IPS-20b (cell line): ENCODE results near the gene SDSL.

Source experiments
- H3K27ac ChIP-seq: one replicate; pipeline ENCODE4 v1.5.1; 2013; ENCODE audit warnings: low read length
- H3K27me3 ChIP-seq: 2 replicates; pipeline ENCODE4 v1.6.1; 2013; ENCODE audit warnings: mild to moderate bottlenecking, low read length, inconsistent platforms; ENCODE audit not compliant: insufficient read depth
- H3K36me3 ChIP-seq: 2 replicates; pipeline ENCODE4 v1.6.1; 2013; ENCODE audit warnings: low read depth, mild to moderate bottlenecking, inconsistent platforms, low read length, moderate library complexity; ENCODE audit not compliant: insufficient read depth
- H3K4me1 ChIP-seq: 2 replicates; pipeline ENCODE4 v1.6.1; 2013; ENCODE audit warnings: mild to moderate bottlenecking, control low read depth, inconsistent platforms, low read length, moderate library complexity; ENCODE audit not compliant: insufficient read depth
- H3K4me3 ChIP-seq: 2 replicates; pipeline ENCODE4 v1.5.1; 2013; ENCODE audit warnings: mild to moderate bottlenecking, low read length, inconsistent platforms
- H3K9ac ChIP-seq: 2 replicates; pipeline ENCODE4 v1.6.1; 2013; ENCODE audit warnings: low read depth, mild to moderate bottlenecking, inconsistent platforms, low read length, moderate library complexity
- H3K9me3 ChIP-seq: 2 replicates; pipeline ENCODE4 v1.6.1; 2013; ENCODE audit warnings: mild to moderate bottlenecking, low read depth, low read length, inconsistent platforms; ENCODE audit not compliant: insufficient read depth

SDSL gene

DNA sequence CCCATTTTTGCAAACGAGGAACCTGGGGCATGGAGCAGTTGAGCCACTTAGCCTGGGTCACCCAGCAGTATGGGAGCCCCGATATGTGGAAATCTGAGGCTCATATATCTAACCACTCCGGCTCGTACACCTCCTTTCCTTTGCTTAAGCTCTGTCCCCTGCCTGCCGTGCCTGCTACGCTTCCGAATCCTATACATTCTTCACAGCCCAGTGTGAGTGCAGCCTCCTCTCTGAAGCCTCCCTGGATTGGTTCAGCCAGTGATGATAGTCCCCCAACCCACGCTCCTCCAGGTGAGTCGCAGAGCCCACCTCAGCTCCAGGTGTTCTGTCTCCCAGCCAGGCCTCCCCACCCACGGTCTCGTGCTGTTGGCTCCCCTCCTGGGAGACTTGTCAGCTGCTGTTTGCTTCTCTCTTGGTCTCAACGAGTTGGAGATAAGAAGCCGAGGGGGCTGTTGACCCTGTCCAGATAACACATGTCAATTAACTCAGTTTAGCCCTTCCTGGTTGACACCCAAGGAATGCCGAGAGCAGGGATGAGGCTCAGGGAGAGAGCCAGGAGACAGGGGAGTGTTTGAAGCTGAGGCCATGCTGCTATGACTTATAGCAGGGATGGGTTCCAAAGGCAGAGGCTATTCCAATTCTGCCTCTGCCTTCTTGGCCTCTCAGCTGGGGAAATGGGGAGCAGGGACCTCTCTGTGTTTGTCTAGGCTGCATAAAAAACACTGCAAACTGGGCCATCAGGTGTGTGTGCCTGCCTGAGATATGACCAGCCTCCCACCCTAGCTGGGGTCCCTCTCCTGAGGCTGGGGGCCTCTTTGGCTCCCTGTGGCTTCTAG is 19.0 kb downstream of the SDSL start:
- no peaks in the 10 kb centered on the region for H3K4me1 ChIP-seq
- H3K9ac ChIP-seq, result no peak overlapping the region
- no peak overlapping the region for H3K4me3 ChIP-seq
- H3K9me3 ChIP-seq, result no peaks in the 10 kb centered on the region
- no peak overlapping the region for H3K27ac ChIP-seq
- no peaks in the 10 kb centered on the region for H3K36me3 ChIP-seq
- no peaks in the 10 kb centered on the region; the same call in none of the 2 replicates for H3K27me3 ChIP-seq

DNA sequence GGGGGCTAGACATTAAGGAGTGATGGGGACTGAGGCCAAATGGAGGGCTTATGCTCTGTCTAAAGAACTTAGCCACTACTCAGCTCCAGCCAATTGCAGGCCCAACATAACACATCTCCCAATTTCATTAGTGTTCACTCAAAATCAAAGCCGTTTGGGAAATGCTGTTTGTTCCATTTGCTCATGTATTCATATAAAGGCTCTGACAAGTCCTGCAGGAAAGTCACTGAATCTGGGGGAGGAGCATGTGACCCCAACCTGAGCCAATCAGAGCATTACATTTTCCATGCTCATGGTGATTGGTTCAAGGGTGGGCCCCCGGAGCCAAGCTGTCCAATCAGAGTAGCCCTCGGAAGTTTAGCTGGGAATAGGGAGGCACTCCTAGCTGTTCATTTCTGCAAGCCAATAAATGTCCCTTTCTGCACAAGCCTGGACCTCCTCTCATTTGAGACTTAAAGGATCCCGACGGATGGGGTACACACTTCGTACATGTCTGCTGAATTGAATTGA is 20.9 kb downstream of the SDSL start:
- H3K4me3 ChIP-seq, result no peak overlapping the region
- no peak overlapping the region for H3K27ac ChIP-seq
- H3K36me3 ChIP-seq, result no peaks in the 10 kb centered on the region
- no peaks in the 10 kb centered on the region for H3K4me1 ChIP-seq
- no peak overlapping the region for H3K9ac ChIP-seq
- H3K9me3 ChIP-seq, result no peaks in the 10 kb centered on the region
- no peaks in the 10 kb centered on the region; the same call in none of the 2 replicates for H3K27me3 ChIP-seq

DNA sequence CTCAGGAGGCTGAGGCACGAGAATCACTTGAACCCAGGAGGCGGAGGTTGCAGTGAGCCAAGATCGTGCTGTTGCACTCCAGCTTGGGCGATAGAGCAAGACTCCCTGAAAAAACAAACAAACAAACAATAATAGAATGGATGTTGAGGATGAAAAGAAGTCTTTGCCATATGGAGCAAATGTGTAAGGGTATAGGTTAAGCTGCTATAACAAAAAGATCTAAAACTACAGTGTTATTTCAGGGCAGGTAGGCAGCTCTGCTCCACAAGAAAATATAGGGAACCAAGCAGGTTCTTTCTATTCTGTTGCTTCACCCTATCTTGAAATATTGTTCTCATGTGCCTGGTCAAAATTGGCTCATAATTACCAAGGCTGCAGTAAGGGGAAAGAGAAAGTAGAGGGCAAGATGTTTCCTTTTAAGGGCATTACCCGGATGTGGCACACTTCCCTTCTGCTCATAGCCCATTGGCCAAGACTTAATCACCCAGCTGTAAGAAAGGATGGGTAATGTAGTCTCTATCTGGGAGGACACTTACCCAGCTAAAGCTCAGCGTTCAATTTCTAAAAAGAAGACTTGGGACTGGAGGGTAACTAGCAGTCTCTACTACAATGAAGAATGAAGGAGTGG is 23.5 kb downstream of the SDSL start:
- H3K4me3 ChIP-seq, result no peak overlapping the region
- H3K9me3 ChIP-seq, result no peaks in the 10 kb centered on the region
- H3K9ac ChIP-seq, result no peak overlapping the region
- no peak overlapping the region for H3K27ac ChIP-seq
- no peaks in the 10 kb centered on the region for H3K4me1 ChIP-seq
- no peaks in the 10 kb centered on the region for H3K27me3 ChIP-seq
- no peaks in the 10 kb centered on the region for H3K36me3 ChIP-seq

- no peaks in the 10 kb centered on the region for H3K27me3 ChIP-seq
- no peaks in the 10 kb centered on the region for H3K9me3 ChIP-seq
- no peak overlapping the region for H3K27ac ChIP-seq
- no peaks in the 10 kb centered on the region for H3K36me3 ChIP-seq
- no peak overlapping the region for H3K9ac ChIP-seq
- no peaks in the 10 kb centered on the region for H3K4me1 ChIP-seq
- no peak overlapping the region for H3K4me3 ChIP-seq
Measured at GRCh38 chr12:113448873-113449272, 26.7 kb downstream of the SDSL start.

DNA sequence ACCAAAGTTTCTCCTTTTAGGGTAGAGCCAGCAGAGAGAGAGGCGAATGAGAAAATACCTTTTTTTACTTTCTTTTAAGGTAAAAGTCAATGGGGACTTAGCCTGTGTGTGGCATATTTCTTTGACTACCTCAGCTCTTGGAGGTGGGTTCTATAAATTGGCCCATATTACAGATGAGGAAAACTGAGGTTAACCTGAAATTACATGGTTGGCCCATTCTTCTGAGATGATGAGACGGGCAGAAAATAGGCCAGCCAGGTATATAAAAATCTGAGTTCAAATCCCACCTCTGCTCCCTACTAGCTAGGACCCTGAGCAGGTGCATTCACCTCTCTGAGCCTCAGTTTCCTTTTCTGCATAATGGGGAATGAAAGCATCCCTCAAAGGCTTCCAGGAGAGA is 27.1 kb downstream of the SDSL start:
- no peaks in the 10 kb centered on the region for H3K36me3 ChIP-seq
- H3K9me3 ChIP-seq, result no peaks in the 10 kb centered on the region
- no peak overlapping the region for H3K27ac ChIP-seq
- H3K4me3 ChIP-seq, result no peak overlapping the region
- no peaks in the 10 kb centered on the region for H3K4me1 ChIP-seq
- H3K27me3 ChIP-seq, result no peaks in the 10 kb centered on the region
- H3K9ac ChIP-seq, result no peak overlapping the region

GRCh38 chr12:113449839-113450238 is 27.7 kb downstream of the SDSL start:
- Histone ChIP-seq H3K27me3 (no peaks in the 10 kb centered on the region), H3K4me1 (no peaks in the 10 kb centered on the region), H3K36me3 (no peaks in the 10 kb centered on the region), H3K4me3 (no peak overlapping the region), H3K9me3 (no peaks in the 10 kb centered on the region), H3K9ac (no peak overlapping the region), H3K27ac (no peak overlapping the region)

GRCh38 chr12:113452458-113452857 is 30.3 kb downstream of the SDSL start:
- peaks cover 9% of the 10 kb centered on the region; the same call in 1 of the 2 replicates for H3K27me3 ChIP-seq
- H3K4me1 ChIP-seq, result peaks cover 6% of the 10 kb centered on the region
- H3K36me3 ChIP-seq, result no peaks in the 10 kb centered on the region
- no peak overlapping the region for H3K9ac ChIP-seq
- no peak overlapping the region for H3K27ac ChIP-seq
- H3K9me3 ChIP-seq, result no peaks in the 10 kb centered on the region
- no peak overlapping the region for H3K4me3 ChIP-seq

- H3K9ac ChIP-seq, result no peak overlapping the region
- H3K36me3 ChIP-seq, result no peaks in the 10 kb centered on the region
- H3K4me1 ChIP-seq, result peaks cover 6% of the 10 kb centered on the region
- peaks cover 15% of the 10 kb centered on the region; the same call in 1 of the 2 replicates for H3K27me3 ChIP-seq
- H3K4me3 ChIP-seq, result no peak overlapping the region
- no peak overlapping the region for H3K27ac ChIP-seq
- no peaks in the 10 kb centered on the region for H3K9me3 ChIP-seq
Measured at GRCh38 chr12:113453330-113453729, 31.1 kb downstream of the SDSL start.

DNA sequence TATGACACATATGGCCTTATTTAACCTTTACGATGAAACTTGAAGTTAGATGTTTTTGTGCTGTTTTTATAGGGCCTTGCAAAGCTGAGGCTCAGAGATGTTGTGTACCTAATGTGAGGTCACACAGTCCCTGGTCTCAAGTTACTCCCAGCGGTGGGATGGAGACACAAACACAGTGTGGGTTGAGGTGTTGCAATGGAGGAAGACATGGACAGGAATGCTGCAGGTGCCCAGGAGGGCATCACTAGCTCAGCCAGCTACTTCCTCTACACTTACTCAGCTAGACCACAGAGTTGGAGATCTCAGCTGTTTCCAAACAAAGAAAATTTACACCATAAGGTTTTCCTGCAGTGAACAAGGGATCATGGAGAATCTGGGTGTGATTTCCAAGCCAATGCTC is 34.0 kb downstream of the SDSL start:
- no peak overlapping the region for H3K9ac ChIP-seq
- H3K27me3 ChIP-seq, result peaks cover 44% of the 10 kb centered on the region
- H3K27ac ChIP-seq, result no peak overlapping the region
- H3K4me3 ChIP-seq, result no peak overlapping the region
- H3K36me3 ChIP-seq, result no peaks in the 10 kb centered on the region
- no peaks in the 10 kb centered on the region for H3K9me3 ChIP-seq
- H3K4me1 ChIP-seq, result peaks cover 6% of the 10 kb centered on the region

GRCh38 chr12:113456761-113457160 is 34.6 kb downstream of the SDSL start:
- peaks cover 6% of the 10 kb centered on the region for H3K4me1 ChIP-seq
- peaks cover 50% of the 10 kb centered on the region for H3K27me3 ChIP-seq
- no peak overlapping the region for H3K27ac ChIP-seq
- no peaks in the 10 kb centered on the region for H3K36me3 ChIP-seq
- no peak overlapping the region for H3K4me3 ChIP-seq
- H3K9ac ChIP-seq, result no peak overlapping the region; the same call in 1 of the 2 replicates
- no peaks in the 10 kb centered on the region for H3K9me3 ChIP-seq

DNA sequence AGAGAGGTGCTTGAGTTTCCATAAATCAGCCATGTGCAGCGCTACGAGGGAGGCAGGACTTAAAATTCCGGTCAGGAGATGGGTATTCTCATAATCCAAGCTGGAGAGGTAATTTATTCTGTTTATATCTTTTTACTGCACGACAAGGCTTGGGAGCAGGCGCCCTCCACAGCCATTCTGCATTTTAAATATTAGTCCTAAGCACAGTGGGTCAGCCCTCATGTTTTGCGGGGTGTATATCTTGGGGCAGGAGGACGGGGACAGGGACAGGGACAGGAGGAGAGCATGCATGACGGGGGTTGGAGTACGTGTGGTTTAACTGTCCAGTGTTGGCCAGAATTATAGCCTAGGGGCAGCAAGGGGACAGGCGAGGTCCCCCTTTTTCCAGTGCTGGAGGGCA is 35.0 kb downstream of the SDSL start:
- Histone ChIP-seq H3K9me3 (no peaks in the 10 kb centered on the region), H3K9ac (no peak overlapping the region; the same call in 1 of the 2 replicates), H3K27me3 (peaks cover 54% of the 10 kb centered on the region), H3K4me1 (peaks cover 6% of the 10 kb centered on the region), H3K4me3 (no peak overlapping the region), H3K36me3 (no peaks in the 10 kb centered on the region), H3K27ac (no peak overlapping the region)

DNA sequence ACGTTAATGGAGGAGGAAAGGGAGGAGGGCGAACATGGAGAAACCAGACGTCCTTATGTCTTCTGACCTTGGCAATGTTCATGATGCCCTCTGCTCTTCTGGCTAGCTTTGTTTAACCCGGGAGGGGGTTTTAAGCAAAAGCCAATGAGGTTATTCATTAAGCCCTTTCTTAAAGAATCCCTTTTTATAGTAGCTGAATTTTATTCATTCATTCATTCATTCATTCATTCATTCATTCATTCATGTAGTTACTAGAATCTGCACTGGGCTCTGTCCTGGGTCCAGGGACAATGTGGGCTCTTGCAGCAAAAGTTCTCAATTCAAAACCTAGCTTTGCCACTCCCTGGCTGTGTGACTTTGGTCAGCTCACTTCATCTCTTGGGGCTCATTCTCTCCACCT is 35.5 kb downstream of the SDSL start:
- Histone ChIP-seq H3K27ac (no peak overlapping the region), H3K36me3 (no peaks in the 10 kb centered on the region), H3K4me3 (no peak overlapping the region), H3K9me3 (no peaks in the 10 kb centered on the region), H3K4me1 (peaks cover 6% of the 10 kb centered on the region), H3K9ac (no peak overlapping the region), H3K27me3 (peaks cover 59% of the 10 kb centered on the region)
